GM12865 (cell line): ENCODE measurements around the gene VPS50.

Experiments
- DNase-seq: peaks from one replicate; pipeline ENCODE4 v3.0.0; 2010; ENCODE audit warnings: low read depth
- H3K4me3 ChIP-seq: 2 replicates; pipeline ENCODE4 v1.5.1; 2011; ENCODE audit warnings: mild to moderate bottlenecking, low read depth, low read length, control low read depth
- CTCF ChIP-seq: IDR thresholded peaks from 2 replicates; pipeline ENCODE4 v1.5.1; 2011; ENCODE audit warnings: low read length, control low read depth, low read depth, inconsistent platforms; ENCODE audit not compliant: insufficient read depth; ENCODE audit errors: missing control alignments

VPS50 gene

DNA sequence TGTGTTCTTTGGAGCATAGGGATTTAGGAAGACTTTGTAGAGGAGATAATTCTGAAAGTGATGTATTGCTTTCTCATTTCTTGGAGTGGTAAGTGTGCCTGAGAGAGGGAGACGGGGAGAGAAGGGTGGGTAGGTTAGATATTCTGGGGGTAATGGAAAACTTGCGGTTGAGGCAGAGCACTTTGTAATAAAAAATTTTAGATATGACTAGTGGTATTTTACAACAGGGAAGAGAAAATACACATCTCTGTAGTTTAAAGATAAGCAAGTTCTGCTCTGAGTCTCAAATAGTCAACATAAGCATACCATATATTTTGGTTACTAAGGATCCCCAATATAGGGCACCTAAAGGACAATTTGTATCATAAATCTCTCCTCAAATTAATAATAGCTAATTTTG lies 6.6 kb downstream of the VPS50 start:
- H3K4me3 ChIP-seq: no peak overlapping the region
- DNase-seq: no peak
- TF ChIP-seq CTCF: no peak

DNA sequence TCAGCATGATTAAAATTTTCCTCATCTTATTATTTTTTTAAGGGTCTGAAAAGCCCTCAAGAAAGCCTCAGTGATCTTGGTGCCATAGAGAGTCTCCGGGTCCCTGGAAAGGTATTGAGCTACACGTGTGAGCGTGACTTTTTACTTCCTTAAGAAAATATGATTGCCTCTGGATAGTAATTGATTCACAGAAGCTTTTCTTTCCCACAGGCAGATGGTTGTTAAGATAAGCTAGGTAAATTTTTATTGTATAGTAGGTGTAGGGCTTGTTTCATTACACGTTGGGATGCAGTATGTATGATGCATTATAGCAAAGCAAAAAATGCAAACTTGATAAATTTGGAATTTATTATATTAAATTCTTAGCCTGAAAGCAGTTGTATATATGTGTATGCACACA lies 7.7 kb downstream of the VPS50 start:
- DNase-seq: no peak
- TF ChIP-seq CTCF: no peak
- no peak overlapping the region for H3K4me3 ChIP-seq

- H3K4me3 ChIP-seq: no peak overlapping the region
- no peak for DNase-seq
- TF ChIP-seq CTCF: no peak
These were observed 9.9 kb downstream of the VPS50 start for GRCh38 chr7:93242106-93242505.

- TF ChIP-seq CTCF: peak; percentile 33
- H3K4me3 ChIP-seq: no peak overlapping the region
- peak; percentile 23 for DNase-seq
These were observed 13.6 kb downstream of the VPS50 start for GRCh38 chr7:93245525-93246432.

DNA sequence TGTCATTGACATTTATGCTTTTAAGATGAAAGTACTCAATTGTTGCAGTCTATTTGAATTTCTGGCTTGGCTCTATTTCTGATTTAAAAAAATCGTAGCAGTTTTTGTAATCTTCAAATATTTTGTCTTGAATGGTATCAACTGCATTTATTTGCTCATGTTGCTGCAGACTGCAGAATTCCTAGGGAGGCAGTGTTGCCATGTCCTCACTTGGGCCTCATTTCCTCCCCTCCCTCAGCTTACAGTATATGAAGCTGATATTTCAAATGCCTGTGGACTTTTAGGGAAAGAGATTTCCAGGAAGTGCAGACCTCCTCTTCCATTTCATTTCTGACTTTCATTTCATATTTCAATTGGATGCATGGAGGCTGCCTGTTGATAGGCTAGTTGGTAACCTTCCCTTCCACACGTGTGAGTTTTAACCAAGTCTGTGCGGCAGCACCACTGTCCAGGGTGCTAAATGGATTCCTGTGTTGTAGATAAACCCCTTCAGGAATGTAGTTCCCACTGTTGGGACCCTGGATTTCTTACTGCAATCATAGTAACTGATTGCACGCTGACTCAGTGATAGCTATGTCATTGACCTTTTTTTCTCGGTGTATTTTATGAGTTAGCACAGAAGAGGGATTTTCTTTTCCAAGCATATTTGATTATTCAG lies 17.5 kb downstream of the VPS50 start:
- no peak for DNase-seq
- no peak for TF ChIP-seq CTCF
- no peak overlapping the region for H3K4me3 ChIP-seq

GRCh38 chr7:93258661-93259060 lies 26.5 kb downstream of the VPS50 start:
- DNase-seq: no peak
- no peak overlapping the region for H3K4me3 ChIP-seq
- TF ChIP-seq CTCF: no peak
